ENCODE results near the gene C6orf163. TPM values are rescaled to one million over a fixed set of nuclear protein-coding genes. Genes with fewer than 3 reads are reported as not detected.
"Not testable (repeated sequence)": the region's sequence is repeated elsewhere in the genome, so short reads cannot be mapped to it uniquely, and the experiment has no call there.

Gene C6orf163
- total RNA-seq, 3 donors from 2014 or later, result 2.7 to 7.8 (median 3.8) TPM

GRCh38 chr6:87319271-87319987, 25.2 kb upstream of the C6orf163 start:
- DNase-seq (no peak), ATAC-seq (no peak)
- Histone ChIP-seq H3K36me3 (ENCODE audit: low read depth) (no peaks in the 10 kb centered on the region), H3K4me1 (ENCODE audit: low read depth) (no peaks in the 10 kb centered on the region), H3K9me3 (no peaks in the 10 kb centered on the region), H3K4me3 (no peak overlapping the region)
- TF ChIP-seq CTCF (IDR thresholded peaks at IDR 0.05), result no peak
- intact Hi-C loops (cut with DNase I, micrococcal nuclease), result no loop called here

GRCh38 chr6:87322304-87323212, 22.1 kb upstream of the C6orf163 start, which contains the start of gene SMIM8:
Gene SMIM8, plus strand, starts transcription at chr6:87322588. Its CDS starts 14,444 bp downstream, at chr6:87337032.
- intact Hi-C loops (cut with DNase I, micrococcal nuclease), result no loop called here
- H3K9me3 ChIP-seq, result no peaks in the 10 kb centered on the region
- H3K4me3 ChIP-seq, result peak within 1 kb of the TSS; percentile 63
- H3K4me1 ChIP-seq (ENCODE audit: low read depth), result no peaks in the 10 kb centered on the region
- peak; percentile 98 for TF ChIP-seq CTCF (IDR thresholded peaks at IDR 0.05)
- DNase-seq, result peak; percentile 88 to 90 (median 90)
- peak; percentile 100 for ATAC-seq
- H3K36me3 ChIP-seq (ENCODE audit: low read depth), result no peaks in the 10 kb centered on the region

GRCh38 chr6:87323880-87324279, 20.7 kb upstream of the C6orf163 start:
- H3K4me3 ChIP-seq; H3K4me1 ChIP-seq (ENCODE audit: low read depth); ATAC-seq; intact Hi-C loops (cut with DNase I, micrococcal nuclease); H3K36me3 ChIP-seq (ENCODE audit: low read depth); DNase-seq; H3K9me3 ChIP-seq: not testable (repeated sequence)

- Histone ChIP-seq H3K36me3 (ENCODE audit: low read depth) (no peaks in the 10 kb centered on the region), H3K9me3 (no peaks in the 10 kb centered on the region), H3K4me3 (no peak overlapping the region), H3K4me1 (ENCODE audit: low read depth) (no peaks in the 10 kb centered on the region)
- no peak for ATAC-seq
- no peak for DNase-seq
- intact Hi-C loops (cut with DNase I, micrococcal nuclease), result no loop called here
- no peak for TF ChIP-seq CTCF (IDR thresholded peaks at IDR 0.05)
Observed at GRCh38 chr6:87330961-87331360, 13.7 kb upstream of the C6orf163 start.

GRCh38 chr6:87333033-87333432, 11.6 kb upstream of the C6orf163 start:
- TF ChIP-seq CTCF (IDR thresholded peaks at IDR 0.05), result no peak
- no peak for DNase-seq
- intact Hi-C loops (cut with DNase I, micrococcal nuclease), result no loop called here
- no peaks in the 10 kb centered on the region for H3K4me1 ChIP-seq (ENCODE audit: low read depth)
- H3K36me3 ChIP-seq (ENCODE audit: low read depth), result no peaks in the 10 kb centered on the region
- no peaks in the 10 kb centered on the region for H3K9me3 ChIP-seq
- H3K4me3 ChIP-seq, result no peak overlapping the region
- ATAC-seq, result no peak
